CD4-positive, alpha-beta T cell treated with Interleukin-4 for 4 hours (primary cell): ENCODE data around the gene WDR74.
"Not testable (repeated sequence)": the region's sequence is repeated elsewhere in the genome, so short reads cannot be mapped to it uniquely, and the experiment has no call there.

ENCODE experiments used
- DNase-seq: peaks from one replicate; pipeline ENCODE4 v3.0.0-alpha.2; 2020

Gene WDR74

DNA sequence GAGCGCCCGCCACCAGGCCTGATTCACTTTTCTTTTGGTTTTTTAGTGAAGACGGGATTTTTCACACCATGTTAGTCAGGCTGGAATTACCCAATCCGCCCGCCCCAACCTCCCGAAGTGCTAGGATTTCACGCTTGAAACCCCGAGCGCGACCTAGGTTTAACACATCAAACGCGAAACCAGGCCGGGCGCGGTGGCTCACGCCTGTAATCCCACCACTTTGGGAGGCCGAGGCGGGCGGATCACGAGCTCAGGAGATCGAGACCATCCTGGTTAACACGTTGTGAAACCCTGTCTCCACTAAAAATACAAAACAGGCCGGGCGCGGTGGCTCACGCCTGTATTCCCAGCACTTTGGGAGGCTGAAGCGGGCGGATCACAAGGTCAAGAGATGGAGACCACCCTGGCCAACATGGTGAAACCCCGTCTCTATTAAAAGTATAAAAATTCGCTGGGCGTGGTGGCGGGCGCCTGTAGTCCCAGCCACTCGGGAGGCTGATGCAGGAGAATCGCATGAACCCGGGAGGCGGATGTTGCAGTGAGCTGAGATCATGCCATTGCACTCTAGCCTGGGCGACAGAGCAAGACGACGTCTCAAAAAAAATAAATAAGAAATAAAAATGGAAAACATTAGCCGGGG lies 1.5 kb upstream of the WDR74 start:
- peak; percentile 78 for DNase-seq

GRCh38 chr11:62835336-62835735 lies 4.1 kb downstream of the WDR74 start:
- no peak for DNase-seq

DNA sequence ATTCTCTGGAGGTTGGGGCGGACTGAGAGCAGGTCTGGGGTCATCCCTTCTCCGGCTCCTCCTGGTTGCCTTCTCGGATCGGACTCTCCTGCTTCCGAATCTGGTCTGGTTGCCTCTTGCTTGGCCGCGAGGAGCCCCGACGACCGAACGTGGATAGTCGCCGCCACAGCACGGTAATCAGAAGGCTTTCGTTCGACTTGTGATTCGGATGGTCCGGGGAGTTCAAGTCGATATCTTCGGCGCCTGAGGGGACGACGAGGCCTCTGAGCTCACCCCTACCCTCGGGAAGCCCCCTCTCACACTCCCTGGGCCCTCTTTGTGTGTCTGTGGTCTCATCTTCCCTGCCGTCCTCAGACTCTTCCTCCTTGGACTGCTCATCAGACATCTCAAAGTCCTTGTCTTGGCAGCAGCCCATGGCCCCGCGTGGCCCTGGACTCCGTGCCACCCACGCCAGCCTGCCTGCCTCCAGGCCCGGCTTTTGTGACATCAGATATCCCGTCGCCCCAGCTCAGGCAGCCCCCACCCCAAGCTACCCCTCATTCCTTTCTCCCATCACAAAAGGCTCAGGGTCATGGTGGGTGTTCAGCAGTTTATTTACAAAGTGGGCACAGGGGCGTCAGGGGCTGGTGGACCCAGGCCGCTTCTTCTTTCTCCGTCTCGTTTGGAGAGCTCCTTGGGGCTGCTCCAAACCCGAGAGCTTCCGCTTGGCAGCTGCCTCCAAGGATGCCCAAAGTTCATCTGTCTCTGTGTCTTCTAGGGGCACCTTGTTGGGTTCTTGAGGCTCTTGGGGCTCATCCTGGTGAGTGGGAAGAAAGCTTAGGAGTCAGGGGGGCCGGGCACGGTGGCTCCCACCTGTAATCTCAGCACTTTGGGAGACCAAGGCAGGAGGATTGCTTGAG lies 6.8 kb downstream of the WDR74 start, which contains the start of gene TEX54:
TSS of gene TEX54 (minus strand) at position 506 of the 899 bp plus-strand sequence.
- DNase-seq, result no peak

DNA sequence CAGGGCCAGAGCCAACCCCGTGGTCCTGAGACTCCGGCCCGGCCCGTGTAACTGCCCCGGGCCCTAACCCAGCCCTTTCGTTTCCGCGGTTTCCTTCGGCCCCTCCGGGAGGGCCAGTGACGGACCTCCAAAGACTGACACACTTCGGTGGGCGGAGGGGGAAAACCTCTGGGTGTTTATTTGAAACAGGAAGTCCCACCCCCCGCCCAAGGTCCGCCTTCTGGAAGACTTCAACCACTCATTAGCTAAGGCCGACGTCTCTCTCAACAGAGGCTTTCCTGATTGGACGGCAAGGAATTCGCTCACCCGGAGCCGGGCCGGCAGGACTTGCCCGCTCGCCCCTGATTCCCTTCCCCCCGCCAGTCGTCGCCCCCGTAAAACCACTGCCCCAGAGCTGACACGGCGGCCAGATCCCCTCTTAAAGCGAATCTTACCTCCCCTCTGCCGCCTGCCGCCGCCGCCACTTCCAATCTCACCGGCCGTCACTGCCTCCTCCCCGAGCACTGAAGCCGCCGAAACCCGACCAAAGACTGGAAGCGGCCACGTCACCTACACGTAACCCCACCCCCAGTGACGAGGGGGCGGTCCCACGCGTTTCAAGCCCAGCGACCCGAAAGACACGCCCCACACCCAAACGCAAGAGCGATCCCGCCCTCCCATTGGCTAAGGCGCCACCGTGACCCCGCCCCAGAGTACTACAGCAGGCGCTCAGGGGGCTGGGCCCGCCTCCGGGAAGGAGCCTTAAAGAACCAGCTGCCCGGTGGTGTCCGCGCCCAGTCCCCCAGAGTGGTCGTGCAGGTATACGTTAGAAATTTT lies 7.7 kb downstream of the WDR74 start, which contains the start of gene STX5:
TSS of gene STX5 (minus strand) at position 532 of the 816 bp plus-strand sequence. CDS start 808 bp downstream, outside the sequence.
- peak; percentile 98 for DNase-seq

DNA sequence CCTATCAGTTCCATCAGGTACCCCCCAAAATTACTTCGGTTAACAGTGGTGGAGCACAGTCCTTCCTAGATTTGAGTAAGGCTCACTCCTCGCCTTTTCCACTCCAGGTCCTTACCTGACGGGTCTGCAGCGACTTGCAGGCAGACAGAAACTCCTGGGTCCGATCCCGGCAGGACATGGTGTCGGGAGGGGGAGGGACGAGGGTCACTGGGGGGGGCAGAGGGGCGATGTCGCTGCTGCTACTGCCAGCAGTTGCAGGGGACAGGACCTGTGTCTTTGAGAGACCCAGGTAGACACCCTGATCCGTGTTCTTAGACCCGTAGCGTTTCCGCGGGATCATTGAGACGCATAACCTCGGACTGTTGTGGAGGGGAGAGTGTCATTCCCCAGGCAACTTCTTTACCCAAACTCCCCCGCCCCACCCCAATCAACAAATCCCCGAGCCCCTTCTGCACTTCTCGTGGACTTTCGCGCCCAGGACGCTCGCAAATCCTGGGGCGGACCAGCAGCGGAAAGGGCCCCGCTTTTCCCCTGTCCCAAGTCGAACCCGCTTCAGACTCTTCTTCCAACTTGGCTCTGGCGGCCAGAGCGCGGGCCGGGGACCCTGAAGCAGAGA lies 8.4 kb downstream of the WDR74 start:
- DNase-seq, result no peak

GRCh38 chr11:62828130-62828529 lies 11.3 kb downstream of the WDR74 start:
- DNase-seq, result not testable (repeated sequence)

GRCh38 chr11:62823677-62824076 lies 15.7 kb downstream of the WDR74 start:
- no peak for DNase-seq

DNA sequence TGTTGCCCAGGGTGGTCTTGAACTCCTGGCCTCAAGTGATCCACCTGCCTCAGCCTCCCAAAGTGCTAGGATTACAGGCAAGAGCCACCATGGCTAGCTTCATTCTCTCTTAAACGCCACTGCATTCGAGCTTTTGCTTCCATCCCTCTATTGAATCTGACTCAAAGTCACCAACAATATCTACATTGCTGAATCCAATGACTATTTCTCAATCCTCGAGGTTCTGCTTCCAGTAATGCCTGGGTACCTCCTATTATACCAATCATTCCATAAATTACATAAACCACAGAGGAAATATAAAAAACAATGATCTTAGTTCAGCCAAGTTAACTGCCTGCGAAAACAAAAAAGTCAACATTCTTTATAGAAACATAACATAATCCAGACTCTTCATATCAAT lies 22.3 kb downstream of the WDR74 start:
- DNase-seq, result no peak

- no peak for DNase-seq
Measured at GRCh38 chr11:62816557-62816956, 22.8 kb downstream of the WDR74 start.

GRCh38 chr11:62811659-62812058 lies 27.7 kb downstream of the WDR74 start:
- DNase-seq, result no peak

GRCh38 chr11:62810748-62811147 lies 28.6 kb downstream of the WDR74 start:
- no peak for DNase-seq

DNA sequence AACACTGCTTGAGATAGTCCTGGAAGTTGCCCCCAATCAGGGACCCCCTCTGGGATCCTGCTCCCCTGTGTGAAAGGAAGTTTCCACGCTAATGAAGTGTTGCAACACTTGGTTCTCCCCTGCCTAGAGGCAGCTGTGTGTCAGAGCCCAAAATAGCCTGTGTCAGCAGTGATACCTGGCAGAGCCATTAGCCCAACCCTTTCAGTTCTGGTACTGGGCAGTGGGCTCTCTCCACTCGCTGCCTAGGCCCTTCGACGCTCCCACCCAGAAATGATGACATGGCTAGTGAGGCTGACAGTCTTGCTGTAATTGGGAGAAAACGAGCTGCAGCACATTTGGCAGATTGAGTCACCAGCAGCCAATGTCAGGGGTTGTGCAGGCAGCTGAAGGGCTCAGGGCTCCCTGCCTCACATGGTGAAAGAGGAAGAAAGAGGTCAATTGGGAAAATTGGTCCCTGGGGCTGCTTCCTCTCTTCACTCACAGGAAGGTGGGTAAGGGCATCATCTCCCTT lies 32.7 kb downstream of the WDR74 start:
- DNase-seq, result no peak

DNA sequence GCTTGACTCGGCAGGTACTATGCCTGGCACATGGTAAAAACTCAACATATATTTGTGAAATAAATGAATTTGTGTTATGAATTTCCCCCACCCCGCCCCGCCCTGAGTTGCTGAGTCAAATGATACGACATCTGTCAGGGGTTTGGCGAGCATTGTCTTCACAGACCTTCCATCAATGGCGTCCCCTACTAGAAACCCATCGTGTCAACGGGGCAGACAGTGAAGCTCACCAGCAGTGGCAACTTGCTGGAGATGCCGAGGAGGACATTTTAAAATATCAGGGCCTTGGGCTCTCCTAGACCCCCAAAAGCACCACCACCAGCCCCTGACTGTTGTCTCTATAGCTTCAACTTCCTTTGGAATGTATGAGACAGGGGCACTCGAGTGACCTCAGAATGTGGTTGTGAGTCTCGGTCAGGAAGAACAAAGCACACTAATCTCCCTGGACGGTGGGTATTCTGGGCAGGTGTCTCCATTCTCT lies 33.4 kb downstream of the WDR74 start:
- peak; percentile 26 for DNase-seq

DNA sequence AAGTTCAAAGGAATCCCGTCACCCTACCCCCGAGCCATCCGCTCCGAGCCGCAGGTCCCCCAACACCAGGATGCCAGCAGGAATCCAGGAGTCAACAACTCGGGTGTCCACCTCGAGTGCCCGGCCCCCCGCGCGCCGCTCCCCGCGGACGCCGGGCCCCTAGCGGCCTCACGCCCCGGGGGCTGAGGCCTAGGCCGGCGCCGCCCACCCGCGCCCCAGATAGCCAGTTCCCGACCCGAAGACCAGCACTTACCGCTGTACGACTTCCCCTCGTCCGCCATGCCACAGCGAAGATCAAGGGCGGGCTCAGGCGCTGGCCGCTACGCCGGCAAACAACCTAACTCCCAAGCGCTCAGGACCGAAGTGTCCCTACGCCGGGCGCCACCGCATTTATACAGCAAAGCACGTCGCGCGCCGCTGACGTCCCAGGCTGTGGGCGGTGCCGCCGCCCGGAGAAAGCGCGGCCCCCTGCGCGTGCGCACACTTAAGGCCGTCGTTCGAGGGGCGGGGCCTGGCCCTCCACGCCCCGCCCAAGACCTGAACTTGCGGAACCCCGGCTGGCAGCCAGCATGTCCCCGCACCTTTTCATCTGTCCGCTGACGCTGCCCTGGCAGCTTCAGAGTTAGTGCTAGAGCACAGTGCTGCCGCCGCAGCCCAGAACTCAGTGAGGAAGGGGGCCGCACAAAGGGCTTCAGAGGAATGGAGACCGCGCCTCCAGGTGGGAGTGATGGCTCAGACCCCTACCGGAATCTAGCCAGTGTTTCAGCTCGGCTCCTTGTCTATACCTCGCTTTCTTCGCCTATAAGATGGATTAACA lies 34.1 kb downstream of the WDR74 start, which contains the start of gene NXF1:
TSS of gene NXF1 (minus strand) at position 365 of the 817 bp plus-strand sequence. CDS start at position 281, 84 bp downstream.
- DNase-seq, result peak; percentile 93

DNA sequence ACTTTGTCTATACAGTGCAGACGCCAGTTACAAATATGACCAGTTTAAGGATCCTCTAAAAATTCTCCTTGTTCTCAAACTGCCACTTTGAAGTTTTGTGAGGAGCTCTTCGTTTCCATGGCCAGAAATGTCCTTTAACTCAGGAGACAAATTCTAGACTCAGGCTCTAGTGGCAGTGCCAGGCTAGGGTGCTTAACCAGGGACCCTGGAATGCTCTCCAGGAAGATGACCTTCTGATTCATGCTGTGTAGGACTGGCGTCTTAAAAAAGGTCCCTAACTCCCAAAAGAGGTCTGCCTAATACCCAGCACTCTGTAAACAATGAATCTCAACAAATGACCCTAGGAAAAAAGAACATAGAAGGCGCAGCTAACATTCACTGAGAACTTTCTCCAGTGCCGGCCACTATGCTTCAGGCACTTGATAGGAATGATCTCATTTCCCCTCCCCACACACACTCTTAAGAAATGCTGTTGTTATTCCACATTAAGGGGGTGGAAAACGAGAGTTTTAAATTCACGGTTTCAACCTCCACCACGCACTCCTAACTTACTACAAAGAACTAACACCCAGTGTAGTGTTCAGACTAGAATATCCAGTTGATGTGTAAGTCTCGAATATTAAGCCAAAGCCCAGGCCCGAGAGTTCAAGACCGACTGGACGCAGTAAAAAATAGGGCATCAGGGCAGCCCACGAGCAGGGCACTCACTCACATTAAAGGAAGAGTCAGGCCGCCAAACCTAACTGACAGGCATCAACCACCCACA lies 34.9 kb downstream of the WDR74 start:
- DNase-seq, result no peak

DNA sequence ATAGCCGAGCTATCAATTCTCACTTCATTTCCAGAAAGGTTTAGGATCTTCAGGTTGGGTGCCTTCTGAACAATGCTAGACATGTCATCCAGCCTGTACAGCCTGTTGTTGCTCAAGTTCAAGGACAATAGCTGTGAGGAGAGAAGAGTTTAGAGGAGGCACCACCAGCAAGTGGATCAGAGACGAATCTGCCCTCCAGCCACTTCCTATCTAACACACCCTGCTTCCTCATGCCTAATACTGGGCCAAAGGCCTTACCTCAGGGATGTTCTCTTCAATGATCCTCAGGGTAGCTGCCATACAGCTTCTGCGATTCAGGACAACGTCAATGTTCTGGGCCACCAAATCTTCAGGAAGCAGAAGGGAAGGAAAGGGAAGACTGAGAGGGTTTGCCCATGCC lies 38.3 kb downstream of the WDR74 start:
- no peak for DNase-seq

DNA sequence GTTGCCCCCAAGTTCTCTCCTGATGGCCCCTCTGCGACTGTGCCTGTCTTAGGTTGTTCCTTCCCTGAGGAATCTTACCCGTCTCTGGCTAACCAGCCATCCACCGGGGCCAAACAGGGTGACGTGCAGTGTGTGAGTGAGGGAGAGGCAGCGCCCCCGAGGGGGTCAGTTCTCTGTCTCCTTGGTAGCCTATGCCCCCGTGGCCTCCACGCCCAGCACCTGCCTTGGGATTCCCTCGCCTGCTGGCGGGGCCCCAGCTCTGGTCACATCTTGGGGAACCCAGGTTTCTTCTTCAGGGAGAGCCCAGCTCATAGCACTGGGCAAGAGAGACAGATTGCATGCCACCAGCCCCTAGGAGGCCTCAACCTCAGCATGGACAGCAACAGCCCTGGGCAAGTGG lies 39.9 kb downstream of the WDR74 start:
- no peak for DNase-seq

- DNase-seq, result no peak
Measured at GRCh38 chr11:62796281-62796680, 43.1 kb downstream of the WDR74 start.

DNA sequence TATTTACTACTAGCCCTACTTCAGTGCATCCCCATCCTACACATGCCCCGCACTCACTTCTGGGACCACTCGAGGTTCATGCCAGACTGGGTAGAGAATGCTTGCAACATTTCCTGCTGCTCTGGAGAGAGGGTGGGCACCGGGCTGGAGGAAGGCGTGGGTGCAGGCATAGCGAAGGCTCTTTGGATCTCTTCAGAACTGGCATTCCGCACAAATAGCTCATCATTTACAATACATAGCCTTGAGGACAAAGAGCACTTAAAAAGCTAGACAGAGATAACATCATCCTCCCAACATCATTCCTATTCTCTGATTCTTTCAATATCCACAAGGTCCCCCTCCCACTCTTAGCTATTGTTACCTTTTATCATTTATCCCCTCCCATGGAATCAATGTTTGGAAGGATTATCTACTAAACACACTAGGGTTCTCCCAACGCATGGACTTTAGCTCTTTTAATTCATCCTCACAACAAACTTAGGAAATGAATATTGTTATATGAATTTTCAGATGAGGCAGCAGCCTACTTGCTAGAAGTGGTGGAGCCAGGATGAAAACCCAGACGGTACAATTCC lies 45.1 kb downstream of the WDR74 start:
- DNase-seq, result no peak

- no peak for DNase-seq
Measured at GRCh38 chr11:62792202-62792575, 47.2 kb downstream of the WDR74 start.
